Measurements from ENCODE around the gene CDK5RAP2.

- TF ChIP-seq, protein P1, sequence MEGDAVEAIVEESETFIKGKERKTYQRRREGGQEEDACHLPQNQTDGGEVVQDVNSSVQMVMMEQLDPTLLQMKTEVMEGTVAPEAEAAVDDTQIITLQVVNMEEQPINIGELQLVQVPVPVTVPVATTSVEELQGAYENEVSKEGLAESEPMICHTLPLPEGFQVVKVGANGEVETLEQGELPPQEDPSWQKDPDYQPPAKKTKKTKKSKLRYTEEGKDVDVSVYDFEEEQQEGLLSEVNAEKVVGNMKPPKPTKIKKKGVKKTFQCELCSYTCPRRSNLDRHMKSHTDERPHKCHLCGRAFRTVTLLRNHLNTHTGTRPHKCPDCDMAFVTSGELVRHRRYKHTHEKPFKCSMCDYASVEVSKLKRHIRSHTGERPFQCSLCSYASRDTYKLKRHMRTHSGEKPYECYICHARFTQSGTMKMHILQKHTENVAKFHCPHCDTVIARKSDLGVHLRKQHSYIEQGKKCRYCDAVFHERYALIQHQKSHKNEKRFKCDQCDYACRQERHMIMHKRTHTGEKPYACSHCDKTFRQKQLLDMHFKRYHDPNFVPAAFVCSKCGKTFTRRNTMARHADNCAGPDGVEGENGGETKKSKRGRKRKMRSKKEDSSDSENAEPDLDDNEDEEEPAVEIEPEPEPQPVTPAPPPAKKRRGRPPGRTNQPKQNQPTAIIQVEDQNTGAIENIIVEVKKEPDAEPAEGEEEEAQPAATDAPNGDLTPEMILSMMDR (conservative IDR thresholded peaks at IDR 0.05; ENCODE audit: low read length): no peak
- no peak for TF ChIP-seq EZH2phosphoT487 (IDR thresholded peaks at IDR 0.05; ENCODE audit: borderline replicate concordance)
These were observed 29.7 kb upstream of the CDK5RAP2 start for GRCh38 chr9:120609636-120610035.
